Endodermal cell (in vitro differentiated cells): Measurements from ENCODE around the gene PCDH8. TPM values are rescaled to one million over a fixed set of nuclear protein-coding genes. Genes with fewer than 3 reads are reported as not detected.
A peak's percentile ranks its signal among the peaks of the same experiment; 100 is the strongest.

Source experiments
- DNase-seq: peaks from one replicate; pipeline ENCODE4 v3.0.0-alpha.2; 2017
- H3K27ac ChIP-seq: 2 replicates; pipeline ENCODE4 v1.5.1; 2013; ENCODE audit warnings: mild to moderate bottlenecking, low read depth, low read length, moderate library complexity
- H3K27me3 ChIP-seq: 2 replicates; pipeline ENCODE4 v1.6.1; 2013; ENCODE audit warnings: mild to moderate bottlenecking, low read length, moderate library complexity; ENCODE audit not compliant: insufficient read depth, control insufficient read depth, poor library complexity, severe bottlenecking
- H3K36me3 ChIP-seq: 2 replicates; pipeline ENCODE4 v1.7.0; 2013; ENCODE audit warnings: mild to moderate bottlenecking, low read length, moderate library complexity; ENCODE audit not compliant: control insufficient read depth, insufficient read depth
- H3K4me1 ChIP-seq: one replicate; pipeline ENCODE4 v1.7.0; 2013; ENCODE audit warnings: low read length; ENCODE audit not compliant: control insufficient read depth, insufficient read depth
- H3K4me3 ChIP-seq: 2 replicates; pipeline ENCODE4 v1.5.1; 2013; ENCODE audit warnings: mild to moderate bottlenecking, low read length, moderate library complexity
- H3K9ac ChIP-seq: 2 replicates; pipeline ENCODE4 v1.6.1; 2013; ENCODE audit warnings: mild to moderate bottlenecking, low read length, moderate library complexity; ENCODE audit not compliant: poor library complexity, severe bottlenecking; ENCODE audit errors: extremely low read depth
- H3K9me3 ChIP-seq: 2 replicates; pipeline ENCODE4 v1.6.1; 2013; ENCODE audit warnings: mild to moderate bottlenecking, low read length, moderate library complexity; ENCODE audit not compliant: control insufficient read depth
- H3K27ac Mint-ChIP-seq: 2 replicates; pipeline ENCODE4 v1.8.0; 2020; ENCODE audit warnings: mixed read lengths
- H3K27me3 Mint-ChIP-seq: 2 replicates; pipeline ENCODE4 v1.8.0; 2021; ENCODE audit warnings: mild to moderate bottlenecking, mixed read lengths; ENCODE audit not compliant: insufficient read depth
- H3K36me3 Mint-ChIP-seq: 2 replicates; pipeline ENCODE4 v1.8.0; 2020; ENCODE audit warnings: low read depth, mixed read lengths
- H3K4me1 Mint-ChIP-seq: 2 replicates; pipeline ENCODE4 v1.8.0; 2020; ENCODE audit warnings: mixed read lengths
- H3K4me3 Mint-ChIP-seq: 2 replicates; pipeline ENCODE4 v1.8.0; 2020; ENCODE audit warnings: mild to moderate bottlenecking, moderate library complexity, mixed read lengths
- H3K9me3 Mint-ChIP-seq: 2 replicates; pipeline ENCODE4 v1.8.0; 2020; ENCODE audit warnings: mild to moderate bottlenecking, mixed read lengths
- CTCF ChIP-seq: fragments of 200-600 bp; sonication (generic); conservative IDR thresholded peaks from 2 replicates; pipeline ENCODE4 v1.5.0; 2021; ENCODE audit warnings: antibody characterized with exemption, mild to moderate bottlenecking
- WGBS, 2 experiments: methylation state at CpG; one replicate each; pipeline versions ENCODE4 v1.1.5 to v1.1.7; 2013; ENCODE audit warnings: missing lambda C conversion rate in 2 of 2, mixed read lengths in 1 of 2; ENCODE audit not compliant: insufficient coverage in 1 of 2, insufficient read length in 1 of 2; 5-methylcytosine and 5-hydroxymethylcytosine counted together
- total RNA-seq, 2 donors: library from RNA; stranded (reverse); fragmentation: NEBNext Ultra II Directional in 1 of 2; extraction: Animal tissue kit (Norgen Biotek cat#: 25700) in 1 of 2; gene quantifications; 2 replicates in 1 of 2; 3 replicates in 1 of 2; pipeline ENCODE4 v1.2.1, GENCODE V29; 2021

The PCDH8 gene
- total RNA-seq, 2 donors from 2014 or later = 1.8 to 10.6 TPM

- H3K4me3 Mint-ChIP-seq = peak overlapping the region; percentile 34
- H3K4me1 ChIP-seq = no peaks in the 10 kb centered on the region
- H3K4me3 ChIP-seq = no peak overlapping the region
- no peak overlapping the region for H3K27ac Mint-ChIP-seq
- H3K27ac ChIP-seq = no peak overlapping the region
- peaks cover 2% of the 10 kb centered on the region for H3K9me3 Mint-ChIP-seq
- no peaks in the 10 kb centered on the region for H3K36me3 Mint-ChIP-seq
- H3K27me3 ChIP-seq = peaks cover 83% of the 10 kb centered on the region
- no peak for TF ChIP-seq CTCF
- no peaks in the 10 kb centered on the region for H3K36me3 ChIP-seq
- no peaks in the 10 kb centered on the region for H3K9me3 ChIP-seq
- 93% methylated on average over 7 to 11 of the region's 11 CpGs for WGBS, 2 experiments
- peaks cover 86% of the 10 kb centered on the region for H3K27me3 Mint-ChIP-seq
- DNase-seq = no peak
- H3K4me1 Mint-ChIP-seq = peaks cover 11% of the 10 kb centered on the region
- H3K9ac ChIP-seq = no peak overlapping the region
Measured at GRCh38 chr13:52844836-52845235, 3.6 kb downstream of the PCDH8 start.

GRCh38 chr13:52842441-52842840, 6.0 kb downstream of the PCDH8 start:
- H3K27me3 Mint-ChIP-seq = peaks cover 72% of the 10 kb centered on the region

GRCh38 chr13:52840066-52840465, 8.4 kb downstream of the PCDH8 start:
- Histone ChIP-seq H3K4me3 (no peak overlapping the region), H3K27me3 (peaks cover 36% of the 10 kb centered on the region), H3K4me1 (peaks cover 14% of the 10 kb centered on the region), H3K9ac (no peak overlapping the region), H3K36me3 (no peaks in the 10 kb centered on the region), H3K27ac (no peak overlapping the region), H3K9me3 (no peaks in the 10 kb centered on the region)
- Mint-ChIP-seq H3K27me3 (peaks cover 53% of the 10 kb centered on the region), H3K4me3 (no peak overlapping the region), H3K27ac (no peak overlapping the region), H3K36me3 (no peaks in the 10 kb centered on the region), H3K9me3 (no peaks in the 10 kb centered on the region), H3K4me1 (peaks cover 21% of the 10 kb centered on the region)
- DNase-seq = no peak
- WGBS, 2 experiments = 90 to 100% methylated on average over 6 of the region's 6 CpGs
- TF ChIP-seq CTCF = no peak

More at GRCh38 chr13:52842441-52842840, 6.0 kb downstream of the PCDH8 start:
- Histone ChIP-seq H3K9me3 (no peaks in the 10 kb centered on the region), H3K4me1 (peaks cover 8% of the 10 kb centered on the region), H3K9ac (no peak overlapping the region), H3K27ac (no peak overlapping the region), H3K36me3 (no peaks in the 10 kb centered on the region), H3K27me3 (peaks cover 60% of the 10 kb centered on the region), H3K4me3 (no peak overlapping the region)
- no peaks in the 10 kb centered on the region for H3K36me3 Mint-ChIP-seq
- H3K4me3 Mint-ChIP-seq = no peak overlapping the region
- 57 to 83% methylated on average over 5 to 10 of the region's 10 CpGs for WGBS, 2 experiments
- no peaks in the 10 kb centered on the region for H3K9me3 Mint-ChIP-seq
- H3K27ac Mint-ChIP-seq = no peak overlapping the region
- H3K4me1 Mint-ChIP-seq = peaks cover 17% of the 10 kb centered on the region
- no peak for TF ChIP-seq CTCF
- no peak for DNase-seq
